H1 (cell line): ENCODE measurements around the gene PIP5K1B. TPM values are rescaled to one million over a fixed set of nuclear protein-coding genes. Genes with fewer than 3 reads are reported as not detected.
A peak's percentile ranks its signal among the peaks of the same experiment; 100 is the strongest.

Experiments
- CTCF ChIA-PET: fragments of 300-600 bp; sonication (Branson Sonifier 250); formaldehyde crosslinking; loops from one replicate; lab custom pipeline; 2021; ENCODE audit not compliant: partially characterized antibody; lab: Charles Lee
- POLR2A ChIA-PET: fragments of 300-600 bp; sonication (Branson Sonifier 250); formaldehyde crosslinking; loops from one replicate; lab custom pipeline; 2021; ENCODE audit warnings: inconsistent platforms; ENCODE audit not compliant: partially characterized antibody; lab: Charles Lee
- DNase-seq, 2 experiments: peaks; one replicate each; pipeline versions ENCODE4 v3.0.0 to v3.0.0-alpha.2; 2010 to 2022; ENCODE audit warnings: low spot score in 2 of 2, low read depth in 1 of 2, mixed read lengths in 1 of 2
- FAIRE-seq: peaks from 2 replicates; lab custom pipeline; 2011; peaks lifted over from hg19 to GRCh38; lab: Jason Lieb, UNC
- H2AFZ ChIP-seq: 2 replicates; pipeline ENCODE4 v1.8.1; 2012; ENCODE audit warnings: low read length, inconsistent platforms
- H2AK5ac ChIP-seq: 2 replicates; pipeline ENCODE4 v1.6.1; 2013; ENCODE audit warnings: low read depth, low read length
- H2BK120ac ChIP-seq: replicated peaks from 2 replicates; pipeline ENCODE3; 2013; ENCODE audit warnings: low read depth, low read length, inconsistent platforms
- H2BK12ac ChIP-seq: 2 replicates; pipeline ENCODE4 v1.6.1; 2013; ENCODE audit warnings: low read depth, low read length
- H2BK15ac ChIP-seq: 2 replicates; pipeline ENCODE4 v1.6.1; 2013; ENCODE audit warnings: low read length
- H2BK20ac ChIP-seq: 2 replicates; pipeline ENCODE4 v1.6.1; 2013; ENCODE audit warnings: low read length
- H2BK5ac ChIP-seq: 2 replicates; pipeline ENCODE4 v1.6.1; 2013; ENCODE audit warnings: low read depth, low read length
- H3K14ac ChIP-seq: 2 replicates; pipeline ENCODE4 v1.6.1; 2013; ENCODE audit warnings: inconsistent platforms; ENCODE audit not compliant: insufficient read length
- H3K18ac ChIP-seq: 2 replicates; pipeline ENCODE4 v1.6.1; 2013; ENCODE audit warnings: low read length; ENCODE audit errors: extremely low read depth
- H3K23ac ChIP-seq: 2 replicates; pipeline ENCODE4 v1.6.1; 2013; ENCODE audit warnings: inconsistent platforms; ENCODE audit not compliant: insufficient read length
- H3K23me2 ChIP-seq: 2 replicates; pipeline ENCODE4 v1.6.1; 2013; ENCODE audit warnings: low read depth, low read length
- H3K27ac ChIP-seq: 2 replicates; pipeline ENCODE4 v1.6.1; 2011; ENCODE audit warnings: low read depth, low read length, inconsistent platforms
- H3K27me3 ChIP-seq, 4 experiments: replicated peaks in 1 of 4; 1 replicate in 1 of 4; 2 replicates in 3 of 4; pipeline versions ENCODE4 v1.6.1 to v1.8.1; 2011 to 2013; ENCODE audit warnings: low read length in 3 of 4, mild to moderate bottlenecking in 3 of 4, inconsistent platforms in 2 of 4, mixed read lengths in 2 of 4, moderate library complexity in 1 of 4; ENCODE audit not compliant: control insufficient read depth in 3 of 4, insufficient read depth in 3 of 4; ENCODE audit errors: extremely low read depth in 1 of 4
- H3K36me3 ChIP-seq, 4 experiments: 2 replicates each; pipeline versions ENCODE4 v1.6.1 to v1.8.1; 2011 to 2013; ENCODE audit warnings: mild to moderate bottlenecking in 4 of 4, low read length in 3 of 4, moderate library complexity in 2 of 4, control low read depth in 1 of 4, inconsistent platforms in 1 of 4; ENCODE audit not compliant: insufficient read depth in 4 of 4, control insufficient read depth in 2 of 4
- H3K4ac ChIP-seq: replicated peaks from 2 replicates; pipeline ENCODE3; 2013; ENCODE audit warnings: low read length, low read depth, mixed read lengths, inconsistent platforms; ENCODE audit not compliant: insufficient read length
- H3K4me1 ChIP-seq, 4 experiments: replicated peaks in 1 of 4; 1 replicate in 1 of 4; 2 replicates in 3 of 4; pipeline versions ENCODE4 v1.6.1 to v1.8.1; 2011 to 2013; ENCODE audit warnings: low read length in 3 of 4, inconsistent platforms in 2 of 4, mixed read lengths in 1 of 4; ENCODE audit not compliant: insufficient read depth in 4 of 4, control insufficient read depth in 3 of 4
- H3K4me2 ChIP-seq, 2 experiments: 2 replicates each; pipeline versions ENCODE4 v1.6.1 to v1.8.1; 2011 to 2013; ENCODE audit warnings: low read depth in 2 of 2, low read length in 2 of 2, control low read depth in 1 of 2, inconsistent platforms in 1 of 2, mild to moderate bottlenecking in 1 of 2; ENCODE audit not compliant: insufficient read depth in 1 of 2
- H3K4me3 ChIP-seq, 4 experiments: fragments of 200-600, 300-600 bp in 1 of 4; sonication (generic), shearing (Covaris generic), sonication (Bioruptor Twin) in 1 of 4; 2 replicates each; pipeline versions ENCODE4 v1.5.1 to v1.8.1; 2011 to 2016; ENCODE audit warnings: low read length in 4 of 4, low read depth in 3 of 4, control low read depth in 2 of 4, inconsistent platforms in 2 of 4, mild to moderate bottlenecking in 2 of 4, mixed read lengths in 1 of 4, moderate library complexity in 1 of 4; ENCODE audit not compliant: insufficient read depth in 2 of 4; ENCODE audit errors: extremely low read depth in 1 of 4
- H3K56ac ChIP-seq: replicated peaks from 2 replicates; pipeline ENCODE3; 2013; ENCODE audit warnings: low read depth, mild to moderate bottlenecking, mixed read lengths, low read length, inconsistent platforms; ENCODE audit not compliant: insufficient read length
- H3K79me1 ChIP-seq: 2 replicates; pipeline ENCODE4 v1.6.1; 2013; ENCODE audit warnings: low read depth, low read length, control low read depth
- H3K79me2 ChIP-seq, 2 experiments: 2 replicates each; pipeline versions ENCODE4 v1.6.1 to v1.8.1; 2012 to 2013; ENCODE audit warnings: low read length in 2 of 2, mild to moderate bottlenecking in 2 of 2, inconsistent platforms in 1 of 2; ENCODE audit not compliant: insufficient read depth in 2 of 2, control insufficient read depth in 1 of 2
- H3K9ac ChIP-seq, 4 experiments: replicated peaks in 1 of 4; 1 replicate in 1 of 4; 2 replicates in 3 of 4; pipeline versions ENCODE4 v1.6.1 to v1.8.1; 2011 to 2013; ENCODE audit warnings: low read depth in 3 of 4, low read length in 3 of 4, control low read depth in 2 of 4, mild to moderate bottlenecking in 2 of 4, moderate library complexity in 2 of 4, inconsistent platforms in 1 of 4; ENCODE audit errors: extremely low read depth in 1 of 4
- H3K9me3 ChIP-seq, 2 experiments: 2 replicates each; pipeline versions ENCODE4 v1.6.1 to v1.8.1; 2012 to 2013; ENCODE audit warnings: mild to moderate bottlenecking in 2 of 2, moderate library complexity in 2 of 2, control low read depth in 1 of 2, inconsistent platforms in 1 of 2, low read depth in 1 of 2, low read length in 1 of 2, mixed read lengths in 1 of 2; ENCODE audit not compliant: insufficient read depth in 2 of 2
- H4K20me1 ChIP-seq, 2 experiments: replicated peaks in 1 of 2; 2 replicates each; pipeline versions ENCODE3 to v1.8.1; 2011 to 2013; ENCODE audit warnings: inconsistent platforms in 2 of 2, low read length in 2 of 2, mild to moderate bottlenecking in 1 of 2; ENCODE audit not compliant: insufficient read depth in 2 of 2, control insufficient read depth in 1 of 2
- H4K5ac ChIP-seq: 2 replicates; pipeline ENCODE4 v1.6.1; 2013; ENCODE audit warnings: low read length, low read depth, mixed read lengths, inconsistent platforms; ENCODE audit not compliant: insufficient read length
- H4K8ac ChIP-seq: 2 replicates; pipeline ENCODE4 v1.8.0; 2013; ENCODE audit warnings: mild to moderate bottlenecking, moderate library complexity, low read length, inconsistent platforms; ENCODE audit not compliant: insufficient read depth; ENCODE audit errors: extremely low read depth
- H4K91ac ChIP-seq: replicated peaks from 2 replicates; pipeline ENCODE3; 2013; ENCODE audit warnings: low read length, mixed read lengths, inconsistent platforms; ENCODE audit not compliant: insufficient read length
- BCL11A ChIP-seq, 2 experiments: IDR thresholded peaks; one replicate each; pipeline ENCODE4 v1.6.1; 2011; ENCODE audit warnings: low read depth in 2 of 2, low read length in 2 of 2, mild to moderate bottlenecking in 2 of 2
- CHD1 ChIP-seq: IDR thresholded peaks from 2 replicates; pipeline ENCODE4 v1.6.1; 2012; ENCODE audit warnings: low read depth, low read length, improper control_type of control experiment
- EGR1 ChIP-seq: IDR thresholded peaks from 2 replicates; pipeline ENCODE4 v1.6.1; 2011; ENCODE audit warnings: low read depth, low read length, borderline replicate concordance
- MAX ChIP-seq: IDR thresholded peaks from 2 replicates; pipeline ENCODE4 v1.6.1; 2012; ENCODE audit warnings: inconsistent platforms
- POLR2A ChIP-seq, 2 experiments: IDR thresholded peaks; 1 replicate in 1 of 2; 2 replicates in 1 of 2; pipeline ENCODE4 v1.6.1; 2011; ENCODE audit warnings: low read depth in 2 of 2, low read length in 2 of 2, mild to moderate bottlenecking in 2 of 2; ENCODE audit errors: control extremely low read depth in 1 of 2
- SP2 ChIP-seq: IDR thresholded peaks from 2 replicates; pipeline ENCODE4 v1.6.1; 2012; ENCODE audit warnings: mild to moderate bottlenecking, low read length, inconsistent platforms
- WGBS, 2 experiments: shearing (Covaris generic) in 1 of 2; methylation state at CpG; one replicate each; pipeline versions ENCODE4 v1.1.6 to v1.1.7; 2013 to 2015; ENCODE audit warnings: low lambda C conversion rate in 2 of 2, mixed read lengths in 2 of 2, inconsistent platforms in 1 of 2, low coverage in 1 of 2, missing lambda C conversion rate in 1 of 2; ENCODE audit not compliant: insufficient replicate concordance in 2 of 2, insufficient coverage in 1 of 2, insufficient read length in 1 of 2; ENCODE audit errors: extremely low coverage in 1 of 2, missing lambda C conversion rate in 1 of 2; 5-methylcytosine and 5-hydroxymethylcytosine counted together
- polyA plus RNA-seq, 7 experiments: library from polyadenylated mRNA; depleted of rRNA in 3 of 7; stranded (reverse) in 5 of 7; unstranded in 2 of 7; fragments of >200 nt in 5 of 7; fragments of 200-250 nt in 2 of 7; gene quantifications; 1 replicate in 5 of 7; 2 replicates in 1 of 7; 4 replicates in 1 of 7; pipeline versions ENCODE4 v1.2.1 to v1.2.3, GENCODE V29; 2011 to 2013; ENCODE audit warnings: missing spikeins in 2 of 7, mixed read lengths in 2 of 7
- total RNA-seq: library from RNA; stranded (reverse); fragmentation: NEBNext Ultra II Directional; extraction: Animal tissue kit (Norgen Biotek cat#: 25700); gene quantifications from 2 replicates; pipeline ENCODE4 v1.2.1, GENCODE V29; 2021

Gene PIP5K1B
- total and polyA plus RNA-seq, 2 of the 8 experiments (the other 6 are each of a cell fraction or from before 2014, with no cell fraction given), result 4.7 to 7.7 TPM

- no peak overlapping the region for H2AFZ ChIP-seq
- no peak overlapping the region for H2BK15ac ChIP-seq
- POLR2A ChIA-PET, result interaction anchor here (0.6 kb wide), 1 partner anchor 41 kb away, joined by 3 read pairs; no protein-coding TSS in a partner anchor
- peak overlapping the region in 1 of 4 experiments; percentile 8; a peak in 1 of 8 replicates for H3K4me3 ChIP-seq
- no peaks in the 10 kb centered on the region for H3K36me3 ChIP-seq
- 85% methylated on average over 3 of the region's 3 CpGs; no CpG with 5 or more reads in 1 of the 2 experiments for WGBS, 2 experiments
- no peak overlapping the region for H3K56ac ChIP-seq
- H3K4ac ChIP-seq, result no peak overlapping the region
- H3K4me1 ChIP-seq, result peaks cover 0 to 7% (median 3%) of the 10 kb centered on the region in 4 experiments; a peak in 3 of 7 replicates
- H2BK120ac ChIP-seq, result no peak overlapping the region
- H3K23ac ChIP-seq, result no peak overlapping the region
- no peak overlapping the region for H4K5ac ChIP-seq
- no peak overlapping the region for H2BK5ac ChIP-seq
- CTCF ChIA-PET, result interaction anchor here (1.0 to 1.3 kb wide), 2 partner anchors 11 to 217 kb away, joined by 3 read pairs; no protein-coding TSS in a partner anchor
- H3K27ac ChIP-seq, result no peak overlapping the region
- FAIRE-seq (no peak), DNase-seq (no peak)
- no peak overlapping the region for H3K9ac ChIP-seq
- no peak overlapping the region for H2AK5ac ChIP-seq
- H3K79me2 ChIP-seq, result peaks cover 0 to 35% of the 10 kb centered on the region in 2 experiments; a peak in 2 of 4 replicates
- no peak overlapping the region for H2BK20ac ChIP-seq
- H3K14ac ChIP-seq, result no peak overlapping the region
- no peak overlapping the region for H3K18ac ChIP-seq
- no peaks in the 10 kb centered on the region for H3K9me3 ChIP-seq
- peaks cover 4% of the 10 kb centered on the region; the same call in 1 of the 2 replicates for H3K79me1 ChIP-seq
- H3K27me3 ChIP-seq, result no peaks in the 10 kb centered on the region
- H4K91ac ChIP-seq, result no peak overlapping the region
- H3K4me2 ChIP-seq, result no peak overlapping the region; a peak in 1 of 4 replicates
- no peak overlapping the region for H4K8ac ChIP-seq
- peaks cover 2 to 7% of the 10 kb centered on the region in 2 experiments for H4K20me1 ChIP-seq
- H3K23me2 ChIP-seq, result peaks cover 9% of the 10 kb centered on the region
- no peak overlapping the region for H2BK12ac ChIP-seq
- no peak for TF ChIP-seq BCL11A (IDR thresholded peaks at IDR 0.05; ENCODE audit: low read depth in 2 of 2, low read length in 2 of 2)
- TF ChIP-seq CHD1, result no peak
- no peak for TF ChIP-seq POLR2A (IDR thresholded peaks at IDR 0.05; ENCODE audit: control extremely low read depth in 1 of 2, low read depth in 2 of 2, low read length in 2 of 2)
- TF ChIP-seq EGR1, result no peak
- TF ChIP-seq SP2, result no peak
- no peak for TF ChIP-seq MAX
Measured at GRCh38 chr9:68782546-68782945, 77.5 kb downstream of the PIP5K1B start.
